K562 (cell line): Measurements from ENCODE around the gene FBXL12.
"Not testable (repeated sequence)": the region's sequence is repeated elsewhere in the genome, so short reads cannot be mapped to it uniquely, and the experiment has no call there.

ENCODE experiments used
- BCL6 ChIP-seq: fragments of 250-450 bp; sonication (Bioruptor Pico); IDR thresholded peaks from 2 replicates; pipeline ENCODE4 v1.4.0; 2020
- HDAC2 ChIP-seq: fragments of 450-650 bp; IDR thresholded peaks from 2 replicates; pipeline ENCODE4 v1.6.1; 2016; ENCODE audit warnings: mild to moderate bottlenecking
- NBN ChIP-seq: fragments of 450-650 bp; IDR thresholded peaks from 2 replicates; pipeline ENCODE4 v1.6.1; 2016; ENCODE audit warnings: low read depth, mild to moderate bottlenecking
- USF2 ChIP-seq: sonication (generic); formaldehyde crosslinking; IDR thresholded peaks from 2 replicates; pipeline ENCODE4 v1.5.0; 2020; ENCODE audit warnings: missing genetic modification reagents
- TF ChIP-seq, protein P1 (sequence below), 3 experiments: IDR thresholded peaks in 2 of 3; conservative IDR thresholded peaks in 1 of 3; 2 replicates each; pipeline ENCODE4 v1.5.1; 2011 to 2012; ENCODE audit warnings: low read length in 3 of 3, mild to moderate bottlenecking in 3 of 3, control low read depth in 2 of 3, improper control_type of control experiment in 1 of 3, inconsistent platforms in 1 of 3, low read depth in 1 of 3, mixed read lengths in 1 of 3, moderate library complexity in 1 of 3; ENCODE audit not compliant: insufficient read depth in 2 of 3

DNA sequence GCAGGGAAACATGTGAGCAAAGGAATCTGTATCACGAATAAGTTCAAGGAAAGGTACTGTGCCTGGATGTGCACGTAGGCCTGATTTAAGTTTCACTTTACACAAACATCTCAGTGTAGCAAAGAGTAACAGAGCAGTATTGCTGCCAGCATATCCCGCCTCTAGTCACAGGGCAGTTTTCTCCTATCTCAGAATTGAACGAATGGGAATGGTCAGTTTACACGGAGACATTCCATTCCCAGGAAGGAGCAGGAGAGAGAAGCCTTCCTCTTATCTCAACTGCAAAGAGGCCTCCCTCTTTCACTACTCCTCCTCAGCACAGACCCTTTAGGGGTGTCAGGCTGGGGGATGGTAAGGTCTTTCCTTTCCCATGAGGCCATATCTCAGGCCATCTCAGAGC, 29.3 kb downstream of the FBXL12 start:
- not testable (repeated sequence) for TF ChIP-seq NBN; BCL6 (CRISPR knock-in tag); USF2 (CRISPR knock-in tag); HDAC2
- TF ChIP-seq, protein P1, sequence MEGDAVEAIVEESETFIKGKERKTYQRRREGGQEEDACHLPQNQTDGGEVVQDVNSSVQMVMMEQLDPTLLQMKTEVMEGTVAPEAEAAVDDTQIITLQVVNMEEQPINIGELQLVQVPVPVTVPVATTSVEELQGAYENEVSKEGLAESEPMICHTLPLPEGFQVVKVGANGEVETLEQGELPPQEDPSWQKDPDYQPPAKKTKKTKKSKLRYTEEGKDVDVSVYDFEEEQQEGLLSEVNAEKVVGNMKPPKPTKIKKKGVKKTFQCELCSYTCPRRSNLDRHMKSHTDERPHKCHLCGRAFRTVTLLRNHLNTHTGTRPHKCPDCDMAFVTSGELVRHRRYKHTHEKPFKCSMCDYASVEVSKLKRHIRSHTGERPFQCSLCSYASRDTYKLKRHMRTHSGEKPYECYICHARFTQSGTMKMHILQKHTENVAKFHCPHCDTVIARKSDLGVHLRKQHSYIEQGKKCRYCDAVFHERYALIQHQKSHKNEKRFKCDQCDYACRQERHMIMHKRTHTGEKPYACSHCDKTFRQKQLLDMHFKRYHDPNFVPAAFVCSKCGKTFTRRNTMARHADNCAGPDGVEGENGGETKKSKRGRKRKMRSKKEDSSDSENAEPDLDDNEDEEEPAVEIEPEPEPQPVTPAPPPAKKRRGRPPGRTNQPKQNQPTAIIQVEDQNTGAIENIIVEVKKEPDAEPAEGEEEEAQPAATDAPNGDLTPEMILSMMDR (IDR thresholded peaks at IDR 0.05 in 2 of 3, conservative IDR thresholded peaks at IDR 0.05 in 1 of 3; ENCODE audit: insufficient read depth in 2 of 3, low read depth in 1 of 3, low read length in 3 of 3) = not testable (repeated sequence)
